Tibial artery (tissue), 4 donors: ENCODE data around the gene DRAM1.

Source experiments
- DNase-seq, 2 donors: peaks; one replicate each; pipeline ENCODE4 v3.0.0-alpha.2; 2019
- H3K27ac ChIP-seq, 2 donors: fragments of 200-600 bp; sonication (generic) in 1 of 2; 1 replicate in 1 of 2; 2 replicates in 1 of 2; pipeline ENCODE4 v1.5.1; 2018 to 2019; ENCODE audit warnings: mild to moderate bottlenecking in 1 of 2
- H3K27me3 ChIP-seq, 2 donors: fragments of 200-600 bp; sonication (generic) in 1 of 2; one replicate each; pipeline versions ENCODE4 v1.5.1 to v1.6.0; 2016 to 2019
- H3K36me3 ChIP-seq, 3 donors: fragments of 200-600 bp; sonication (generic) in 2 of 3; one replicate each; pipeline ENCODE4 v1.5.1; 2016 to 2019; ENCODE audit warnings: mild to moderate bottlenecking in 2 of 3
- H3K4me1 ChIP-seq, 4 donors: fragments of 200-600 bp; sonication (generic) in 2 of 4; 1 replicate in 3 of 4; 2 replicates in 1 of 4; pipeline ENCODE4 v1.5.1; 2016 to 2019
- H3K4me3 ChIP-seq, 2 donors: fragments of 200-600 bp; sonication (generic) in 1 of 2; 1 replicate in 1 of 2; 2 replicates in 1 of 2; pipeline ENCODE4 v1.5.1; 2018 to 2019; ENCODE audit warnings: mild to moderate bottlenecking in 2 of 2
- H3K9me3 ChIP-seq, 3 donors: fragments of 200-600 bp; sonication (generic) in 1 of 3; one replicate each; pipeline ENCODE4 v1.5.1; 2016 to 2019
- CTCF ChIP-seq, 2 experiments: fragments of 200-600 bp in 1 of 2; fragments of 450-650 bp in 1 of 2; IDR thresholded peaks; one replicate each; pipeline ENCODE4 v1.5.1; 2017 to 2019; ENCODE audit warnings: antibody characterized with exemption in 2 of 2, mild to moderate bottlenecking in 1 of 2, moderate library complexity in 1 of 2
- intact Hi-C: fragments of 100-400 bp; cut with DNase I; formaldehyde crosslinking; loops from one replicate; pipeline ENCODE4 v1.15.0; 2023; ENCODE audit warnings: low total_unique reads

Gene DRAM1

GRCh38 chr12:101957252-101957959, 80.0 kb downstream of the DRAM1 start:
- DNase-seq = no peak
- Histone ChIP-seq H3K4me3 (no peak overlapping the region), H3K27ac (no peak overlapping the region), H3K9me3 (peaks cover 0 to 10% (median 6%) of the 10 kb centered on the region in 3 donors), H3K36me3 (no peaks in the 10 kb centered on the region), H3K4me1 (no peaks in the 10 kb centered on the region), H3K27me3 (no peaks in the 10 kb centered on the region)
- no peak for TF ChIP-seq CTCF (IDR thresholded peaks at IDR 0.05)
- intact Hi-C loops = no loop called here

- Histone ChIP-seq H3K9me3 (peaks cover 0 to 10% (median 6%) of the 10 kb centered on the region in 3 donors), H3K4me3 (no peak overlapping the region), H3K4me1 (no peaks in the 10 kb centered on the region), H3K36me3 (no peaks in the 10 kb centered on the region), H3K27ac (no peak overlapping the region), H3K27me3 (no peaks in the 10 kb centered on the region)
- intact Hi-C loops = no loop called here
- no peak for DNase-seq
- no peak for TF ChIP-seq CTCF (IDR thresholded peaks at IDR 0.05)
Observed at GRCh38 chr12:101959607-101960006, 82.2 kb downstream of the DRAM1 start.

- intact Hi-C loops = no loop called here
- no peaks in the 10 kb centered on the region for H3K27me3 ChIP-seq
- H3K9me3 ChIP-seq = peaks cover 0 to 10% (median 6%) of the 10 kb centered on the region in 3 donors
- DNase-seq = no peak
- no peaks in the 10 kb centered on the region for H3K4me1 ChIP-seq
- H3K4me3 ChIP-seq = no peak overlapping the region
- H3K36me3 ChIP-seq = no peaks in the 10 kb centered on the region
- TF ChIP-seq CTCF (IDR thresholded peaks at IDR 0.05) = no peak
- H3K27ac ChIP-seq = no peak overlapping the region
Observed at GRCh38 chr12:101962486-101962885, 85.1 kb downstream of the DRAM1 start.

GRCh38 chr12:101963697-101964096, 86.3 kb downstream of the DRAM1 start:
- Histone ChIP-seq H3K27me3 (no peaks in the 10 kb centered on the region), H3K4me1 (no peaks in the 10 kb centered on the region), H3K36me3 (no peaks in the 10 kb centered on the region), H3K9me3 (peaks cover 0 to 10% (median 6%) of the 10 kb centered on the region in 3 donors), H3K4me3 (no peak overlapping the region), H3K27ac (no peak overlapping the region)
- no peak for DNase-seq
- TF ChIP-seq CTCF (IDR thresholded peaks at IDR 0.05) = no peak
- intact Hi-C loops = no loop called here

GRCh38 chr12:101966496-101966895, 89.1 kb downstream of the DRAM1 start:
- Histone ChIP-seq H3K4me3 (no peak overlapping the region), H3K9me3 (peaks cover 0 to 3% (median 0%) of the 10 kb centered on the region in 3 donors), H3K4me1 (no peaks in the 10 kb centered on the region), H3K27me3 (no peaks in the 10 kb centered on the region), H3K27ac (no peak overlapping the region), H3K36me3 (no peaks in the 10 kb centered on the region)
- no peak for DNase-seq
- TF ChIP-seq CTCF (IDR thresholded peaks at IDR 0.05) = no peak
- intact Hi-C loops = no loop called here
